NCI-H446 (cell line): Measurements from ENCODE around the gene WIPF2.
"Not testable (repeated sequence)": the region's sequence is repeated elsewhere in the genome, so short reads cannot be mapped to it uniquely, and the experiment has no call there.

Source experiments
- DNase-seq, 2 experiments: peaks; one replicate each; lab custom pipeline; 2025; lab: John Stamatoyannopoulos, UW

Gene WIPF2

DNA sequence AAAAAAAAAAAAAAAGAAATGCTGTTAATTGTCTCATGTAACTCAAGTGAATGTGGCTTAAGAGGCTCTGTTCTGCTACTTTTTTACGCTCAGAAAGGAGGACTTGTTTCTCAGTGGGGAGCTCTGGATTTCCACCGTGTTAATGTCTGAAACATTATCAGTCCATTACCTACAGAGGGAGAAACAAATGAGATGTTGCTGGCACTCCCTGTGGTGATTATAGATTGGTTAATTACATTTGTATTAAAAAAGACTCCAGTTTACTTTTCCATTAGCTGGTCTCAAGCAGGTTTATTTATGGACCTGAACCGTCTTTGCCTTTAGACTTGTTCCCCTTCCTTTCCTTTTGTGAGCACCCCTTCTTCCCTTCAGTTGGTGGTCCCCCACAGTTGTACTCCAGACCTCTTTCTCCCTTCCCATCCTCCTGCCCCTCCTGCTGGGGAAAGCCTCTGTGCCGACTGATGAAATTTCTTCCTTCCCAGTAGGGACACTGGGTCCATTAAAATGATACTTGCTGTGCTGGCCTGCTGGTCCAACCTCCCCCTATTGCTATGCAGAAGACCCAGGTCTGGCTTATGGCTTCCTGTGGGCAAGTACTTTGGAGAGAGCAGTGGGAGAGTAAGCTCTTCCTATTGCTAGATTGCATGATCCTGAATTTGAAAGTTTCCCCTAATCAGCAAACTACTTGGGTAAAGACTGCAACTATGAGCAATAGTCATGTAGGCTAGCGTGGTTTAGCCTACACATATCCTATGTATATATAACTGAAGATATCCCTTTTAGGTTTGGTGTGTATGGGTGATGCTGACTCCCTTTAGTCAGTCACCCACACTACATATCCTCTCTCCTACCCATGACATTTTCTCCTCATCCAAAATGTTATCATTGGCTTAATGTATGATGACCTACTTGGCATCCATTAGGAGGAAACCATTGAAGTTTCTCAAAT lies 76.7 kb downstream of the WIPF2 start:
- no peak for DNase-seq

DNA sequence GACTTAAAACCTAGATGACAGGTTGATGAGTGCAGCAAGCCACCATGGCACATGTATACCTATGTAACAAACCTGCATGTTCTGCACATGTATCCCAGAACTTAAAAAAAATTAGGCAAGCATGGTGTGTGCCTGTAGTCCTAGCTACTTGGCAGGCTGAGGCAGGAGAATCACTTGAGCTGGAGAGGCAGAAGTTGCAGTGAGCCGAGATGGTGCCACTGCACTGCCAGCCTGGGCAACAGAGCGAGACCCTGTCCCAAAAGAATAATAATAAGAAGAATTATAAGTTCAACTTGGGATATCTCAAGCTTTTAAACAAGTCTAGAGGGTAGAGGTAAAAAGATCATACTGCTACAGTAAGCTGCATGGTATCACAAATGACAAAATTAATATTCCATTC lies 78.4 kb downstream of the WIPF2 start:
- DNase-seq = no peak

DNA sequence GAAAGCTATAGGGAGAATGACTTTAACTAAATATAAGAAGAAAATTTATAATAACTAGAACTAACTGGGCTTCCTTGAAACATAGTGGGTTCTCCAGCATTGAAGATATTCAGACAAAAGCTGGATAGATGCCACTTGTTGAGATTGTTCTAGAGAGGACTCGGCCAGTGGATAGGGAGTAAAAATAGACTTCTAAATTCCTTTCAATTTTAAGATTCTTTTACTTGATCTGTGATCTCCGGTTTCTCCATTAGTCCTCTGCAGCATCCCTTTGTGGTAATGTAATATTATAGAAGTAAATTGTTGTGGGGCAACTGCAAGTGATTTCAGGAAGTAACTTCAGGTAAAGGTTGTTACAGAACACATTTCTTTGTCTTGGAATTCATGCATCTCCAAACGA lies 79.6 kb downstream of the WIPF2 start:
- no peak for DNase-seq

DNA sequence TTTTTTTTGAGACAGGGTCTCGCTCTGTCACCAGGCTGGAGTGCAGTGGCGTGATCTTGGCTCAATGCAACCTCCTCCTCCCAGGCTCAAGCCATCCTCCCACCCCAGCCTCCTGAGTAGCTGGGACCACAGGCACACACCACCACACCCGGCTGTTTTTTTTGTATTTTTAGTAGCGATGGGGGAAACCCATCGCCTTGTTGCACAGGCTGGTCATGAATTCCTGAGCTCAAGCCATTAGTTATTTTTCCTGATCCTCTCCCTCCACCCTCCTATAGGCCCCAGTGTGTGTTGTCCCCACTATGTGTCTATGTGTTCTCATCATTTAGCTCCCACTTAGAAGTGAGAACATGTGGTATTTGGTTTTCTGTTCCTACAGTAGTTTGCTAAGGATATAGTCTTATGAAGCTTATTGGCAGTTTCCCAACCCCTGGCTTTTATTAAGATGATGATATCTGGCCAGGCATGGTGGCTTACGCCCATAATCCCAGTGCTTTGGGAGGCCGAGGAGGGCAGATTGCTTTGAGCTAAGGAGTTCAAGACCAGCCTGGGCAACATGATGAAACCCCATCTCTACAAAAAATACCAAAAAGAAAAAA lies 80.2 kb downstream of the WIPF2 start:
- not testable (repeated sequence) for DNase-seq

DNA sequence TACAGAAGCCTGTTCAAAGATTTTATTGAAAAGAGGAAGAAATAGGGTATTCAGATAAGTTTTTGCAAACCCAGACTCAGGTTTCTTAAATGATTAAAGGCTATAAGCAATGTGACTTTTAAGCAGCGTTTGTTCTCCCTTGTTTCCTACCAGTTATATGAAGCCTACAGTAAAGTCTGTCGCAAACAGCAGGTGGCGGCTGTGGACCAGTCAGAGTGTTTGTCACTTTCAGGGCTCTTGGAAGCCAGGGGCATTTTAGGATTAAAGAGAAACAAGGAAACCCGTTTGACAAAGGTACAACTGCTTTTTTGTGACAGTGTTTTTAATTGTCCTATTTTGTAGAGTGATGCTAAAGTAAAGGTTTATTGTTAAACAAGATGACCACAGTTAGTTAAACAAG lies 82.2 kb downstream of the WIPF2 start:
- DNase-seq = no peak

DNA sequence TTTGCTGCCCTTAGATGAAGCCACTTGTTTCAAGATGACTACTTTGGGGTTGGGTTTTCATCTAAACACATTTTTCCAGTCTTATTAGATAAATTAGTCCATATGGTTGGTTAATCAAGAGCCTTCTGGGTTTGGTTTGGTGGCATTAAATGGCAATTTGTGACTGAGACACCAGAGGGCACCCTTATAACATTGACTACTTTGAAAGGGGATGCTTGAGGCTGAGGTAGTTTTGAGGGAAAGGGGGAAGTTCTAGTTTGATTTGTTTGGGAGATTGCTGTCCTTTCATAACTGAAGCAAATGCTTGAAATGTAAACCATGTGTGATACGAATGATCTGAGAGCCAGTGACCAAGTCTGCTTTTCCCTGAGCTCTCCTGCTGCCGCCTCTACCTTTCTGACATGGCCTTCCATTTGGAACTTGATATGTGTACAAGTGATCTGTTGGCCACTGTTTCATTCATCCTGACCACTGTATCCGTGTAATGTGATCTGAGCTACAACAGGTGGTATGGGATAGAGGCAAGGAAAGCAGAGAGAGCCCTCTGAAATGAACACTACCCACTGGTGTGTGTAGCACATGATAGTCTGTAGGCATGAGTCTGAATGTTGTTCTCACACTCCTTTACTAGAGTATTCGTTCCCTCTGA lies 84.0 kb downstream of the WIPF2 start:
- peak; percentile 45 to 61 for DNase-seq

DNA sequence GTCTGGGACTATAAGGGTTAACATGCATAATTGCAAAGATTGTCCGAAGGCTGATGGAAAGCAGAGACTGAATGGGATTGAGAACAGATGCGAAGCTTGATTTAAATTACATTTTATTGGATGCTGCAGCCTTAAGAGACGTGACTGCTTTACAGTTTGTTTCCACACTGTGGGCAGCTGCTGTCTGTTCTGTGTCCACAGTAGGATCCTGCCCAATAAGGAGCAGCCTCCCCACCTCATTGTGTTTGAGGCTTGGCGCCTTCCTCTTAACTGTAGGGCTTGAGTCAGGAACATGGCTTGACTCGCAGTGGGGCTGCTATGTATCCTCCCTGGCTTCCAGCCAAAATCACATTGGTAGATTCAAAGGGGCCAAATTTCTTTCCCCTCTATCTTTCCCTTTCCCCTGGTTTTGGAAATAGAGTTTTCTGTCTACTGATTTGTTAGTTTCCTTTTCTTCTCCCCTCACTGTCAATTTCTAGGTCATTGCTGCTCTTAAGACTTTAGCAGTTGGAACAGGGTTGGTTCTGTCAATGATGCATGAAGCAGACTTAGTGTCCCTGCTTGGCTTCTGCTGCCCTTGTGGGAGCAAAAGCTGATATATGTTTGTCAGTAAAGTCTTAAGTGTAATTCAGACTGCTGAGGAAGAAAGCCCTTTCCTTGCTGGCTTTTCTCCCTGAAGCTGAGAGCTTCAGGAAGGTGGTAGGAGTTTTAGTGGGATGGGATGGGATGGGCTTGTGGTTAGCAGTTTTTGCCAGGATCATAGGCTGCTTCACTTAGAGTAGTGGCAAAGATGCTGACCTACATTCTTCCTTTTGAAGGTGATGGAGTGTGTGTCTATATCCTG lies 84.8 kb downstream of the WIPF2 start:
- peak; percentile 22 to 74 for DNase-seq

DNA sequence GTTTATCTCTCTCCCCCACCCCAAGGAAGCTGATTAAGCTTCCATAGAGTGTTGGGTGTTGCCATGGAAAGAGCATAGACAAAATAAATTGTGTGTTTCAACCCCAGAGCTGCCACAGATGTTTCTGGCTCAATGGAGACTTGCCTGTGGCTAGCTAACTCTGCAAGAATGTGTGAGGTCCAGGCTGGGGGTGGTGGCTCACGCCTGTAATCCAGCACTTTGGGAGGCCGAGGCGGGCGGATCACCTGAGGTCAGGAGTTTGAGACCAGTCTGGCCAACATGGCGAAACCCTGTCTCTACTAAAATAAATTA lies 85.4 kb downstream of the WIPF2 start:
- DNase-seq = not testable (repeated sequence)

DNA sequence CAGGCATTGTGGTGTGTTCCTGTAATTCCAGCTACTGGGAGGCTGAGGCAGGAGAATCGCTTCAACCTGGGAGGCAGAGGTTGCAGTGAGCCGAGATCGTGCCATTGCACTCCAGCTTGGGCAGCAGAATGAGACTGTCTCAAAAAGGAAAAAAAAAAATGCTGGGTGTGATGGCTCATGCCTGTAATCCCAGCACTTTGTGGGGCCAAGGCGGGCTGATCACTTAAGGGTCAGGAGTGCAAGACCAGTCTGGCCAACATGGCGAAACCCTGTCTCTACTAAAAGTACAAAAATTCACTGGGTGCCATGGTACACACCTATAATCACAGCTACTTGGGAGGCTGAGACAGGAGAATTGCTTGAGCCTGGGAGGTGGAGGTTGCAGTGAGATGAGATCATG lies 85.8 kb downstream of the WIPF2 start:
- DNase-seq = not testable (repeated sequence)

DNA sequence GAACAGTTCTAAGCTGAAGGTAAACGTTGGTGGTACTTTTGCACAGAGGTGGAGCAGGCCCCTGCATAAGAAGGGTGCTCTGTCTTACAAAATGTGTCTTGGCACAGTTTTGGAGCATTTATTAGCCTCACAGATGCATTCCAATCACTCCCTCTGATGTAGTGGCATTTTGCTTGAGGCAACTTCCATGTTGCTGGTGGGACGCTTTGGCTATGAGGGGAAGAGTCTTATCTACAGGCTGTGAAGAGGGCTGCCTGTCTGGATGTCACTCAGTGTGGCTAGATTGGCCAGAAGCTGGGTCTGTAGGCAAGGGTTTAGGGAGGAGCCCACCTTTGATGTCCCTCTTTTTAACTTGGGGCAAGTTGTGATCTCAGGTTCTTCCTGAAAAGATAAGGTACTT lies 87.3 kb downstream of the WIPF2 start:
- no peak for DNase-seq

DNA sequence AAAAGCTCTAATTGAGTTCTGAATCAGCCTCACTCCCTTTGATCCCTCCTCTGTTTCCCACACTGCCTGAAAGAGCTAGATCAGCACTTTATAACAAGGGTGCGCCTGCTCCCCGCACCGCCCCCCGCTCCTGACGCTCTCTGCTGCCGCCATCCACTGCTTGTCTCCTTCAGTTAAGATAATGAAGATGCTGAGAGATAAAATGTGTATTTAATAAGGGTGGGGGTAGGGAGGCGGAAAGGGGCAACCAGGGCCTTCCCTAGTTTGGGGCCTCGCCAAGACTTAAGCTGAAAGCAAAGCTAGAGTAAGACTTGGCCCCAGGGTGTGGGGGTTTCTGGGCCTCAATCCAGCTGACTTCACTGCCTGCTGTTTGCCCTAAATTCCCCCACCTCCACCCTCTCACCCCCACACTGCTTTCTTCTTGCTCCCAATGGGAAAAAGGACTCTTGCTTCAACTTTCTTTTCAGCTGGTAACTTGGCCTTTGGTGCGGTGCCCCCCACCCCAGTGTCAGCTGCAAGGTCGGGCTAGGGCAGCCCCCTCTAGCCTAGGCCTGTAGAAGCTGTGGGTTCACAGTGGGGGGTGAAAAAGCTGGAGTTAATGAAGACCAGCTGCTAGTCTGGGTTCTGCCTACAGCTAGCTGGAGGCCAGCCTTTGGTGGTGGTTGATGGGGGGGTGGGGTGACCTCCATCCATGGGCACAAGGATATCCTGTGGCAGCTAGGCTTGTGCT lies 88.1 kb downstream of the WIPF2 start:
- DNase-seq = peak; percentile 77 to 81

DNA sequence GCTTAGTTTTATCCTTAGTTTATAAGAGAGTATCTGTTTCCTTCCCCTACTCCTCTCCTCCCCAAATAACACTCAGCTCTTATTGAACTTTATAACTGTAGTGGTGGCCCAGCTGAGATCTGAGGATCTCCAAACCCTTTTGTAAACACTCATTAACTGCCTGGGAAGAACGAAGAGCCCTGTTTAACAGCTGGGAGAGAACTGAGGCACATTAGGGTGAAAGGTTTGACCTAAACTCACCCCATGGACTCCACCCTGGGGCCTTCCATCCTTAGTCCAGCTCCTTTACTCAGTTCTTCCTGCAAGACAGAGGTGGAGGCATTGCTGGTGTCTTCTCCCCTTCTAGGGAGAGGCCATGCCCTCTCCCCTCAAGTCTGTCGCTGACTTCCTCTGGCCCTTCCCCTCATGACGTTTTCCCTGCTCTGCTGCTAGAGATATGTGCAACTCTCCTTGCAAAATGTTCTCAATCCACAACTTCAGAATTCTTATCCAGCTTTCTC lies 88.7 kb downstream of the WIPF2 start:
- no peak for DNase-seq

DNA sequence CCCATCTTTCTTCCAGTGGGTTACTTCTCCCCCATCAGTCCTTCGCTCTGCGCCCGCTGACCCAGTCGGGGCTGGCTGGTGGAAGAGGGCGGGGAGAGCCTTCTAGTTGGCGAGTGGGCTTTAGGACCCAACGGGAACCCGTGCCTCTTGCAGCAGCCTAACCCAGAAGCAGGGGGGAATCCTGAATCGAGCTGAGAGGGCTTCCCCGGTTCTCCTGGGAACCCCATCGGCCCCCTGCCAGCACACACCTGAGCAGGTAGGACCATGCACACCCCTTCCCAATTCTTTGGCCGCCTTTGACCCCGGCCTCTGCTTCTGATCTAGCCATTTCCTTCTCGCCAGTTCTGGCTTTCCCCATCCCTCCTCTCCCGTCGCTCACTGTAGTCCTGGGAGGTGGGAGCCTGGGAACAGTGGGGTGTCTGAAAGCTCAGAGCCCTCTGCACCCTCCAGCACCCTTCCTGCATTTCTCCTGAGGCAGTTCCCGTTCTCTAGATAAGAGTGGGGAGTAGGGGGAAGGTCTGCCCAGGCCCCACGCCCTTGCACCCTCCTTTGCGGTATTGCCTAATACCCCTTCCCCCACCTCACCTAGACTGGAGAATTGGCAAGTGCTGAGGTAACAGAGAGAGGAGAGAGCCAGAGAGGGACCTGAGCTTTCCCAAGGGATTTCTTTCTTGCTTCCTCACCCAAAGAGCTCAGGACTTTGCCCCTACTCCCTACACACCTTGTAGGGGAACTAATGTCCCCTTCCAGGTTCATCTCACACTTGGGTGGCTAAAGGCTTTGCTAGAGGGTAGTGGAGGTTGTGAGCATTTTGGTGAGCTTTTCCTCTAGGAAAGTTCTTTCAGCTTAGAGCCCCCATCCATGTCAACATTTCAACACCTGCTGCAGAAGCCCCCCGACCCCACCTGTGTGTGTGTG lies 90.2 kb downstream of the WIPF2 start, which contains the start of gene RARA:
Gene RARA (plus strand): TSS at position 150 of the 918 bp plus-strand sequence. CDS start 22,039 bp downstream, outside the sequence.
- DNase-seq = peak in 1 of 2 experiments; percentile 10

DNA sequence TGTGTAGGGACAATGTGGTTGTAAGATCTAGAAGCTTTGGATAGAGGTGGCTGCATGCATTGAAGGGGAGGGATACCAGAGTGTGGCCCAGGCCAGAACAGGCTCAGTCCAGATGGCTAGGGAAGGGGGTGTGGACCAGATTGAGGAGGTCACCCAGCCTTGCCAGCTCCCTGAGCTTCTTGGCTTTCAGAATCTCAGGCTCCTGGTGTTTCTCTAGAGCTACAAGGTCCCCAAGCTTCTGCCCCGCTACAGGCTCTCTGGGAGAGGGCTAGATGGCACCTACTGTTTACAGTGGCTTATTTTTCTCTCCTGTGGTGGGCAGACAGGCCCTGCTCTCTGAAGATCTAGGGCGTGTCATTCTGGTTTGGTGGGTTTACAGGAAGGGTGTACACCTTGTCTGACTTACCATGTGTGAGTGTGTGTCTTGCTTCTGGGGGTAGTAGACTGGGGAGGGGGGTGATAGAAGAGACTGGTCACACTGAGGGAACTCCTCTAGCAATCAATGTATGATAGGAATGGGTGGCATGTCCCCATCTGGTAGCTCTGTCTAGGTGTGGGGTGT lies 90.9 kb downstream of the WIPF2 start:
- DNase-seq = peak in 1 of 2 experiments; percentile 43

DNA sequence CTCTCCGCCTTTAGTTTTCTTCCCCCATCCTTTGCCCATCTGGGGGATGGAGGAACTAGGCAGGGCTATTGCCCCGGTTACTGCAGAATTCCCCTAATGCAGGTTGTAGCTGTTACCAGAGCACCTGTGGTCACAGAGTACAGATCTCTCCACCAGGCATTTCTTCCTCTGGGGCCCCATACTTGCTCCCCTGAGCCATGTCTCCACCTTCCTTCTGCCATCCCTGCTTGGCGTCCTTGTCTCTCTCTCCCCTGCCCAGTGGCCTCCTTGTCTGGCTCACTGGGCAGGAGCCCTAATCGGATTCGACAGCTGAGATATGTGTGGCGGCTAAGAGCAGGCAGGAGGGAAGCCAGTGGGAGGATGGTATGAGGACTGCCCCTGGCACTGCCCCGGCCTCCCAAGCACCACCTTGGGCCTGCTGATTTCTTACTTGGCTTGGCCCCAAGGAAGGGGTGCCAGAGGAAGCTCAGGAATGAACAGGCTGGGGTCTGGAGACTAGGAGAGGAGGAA lies 91.8 kb downstream of the WIPF2 start:
- peak in 1 of 2 experiments; percentile 43 for DNase-seq

DNA sequence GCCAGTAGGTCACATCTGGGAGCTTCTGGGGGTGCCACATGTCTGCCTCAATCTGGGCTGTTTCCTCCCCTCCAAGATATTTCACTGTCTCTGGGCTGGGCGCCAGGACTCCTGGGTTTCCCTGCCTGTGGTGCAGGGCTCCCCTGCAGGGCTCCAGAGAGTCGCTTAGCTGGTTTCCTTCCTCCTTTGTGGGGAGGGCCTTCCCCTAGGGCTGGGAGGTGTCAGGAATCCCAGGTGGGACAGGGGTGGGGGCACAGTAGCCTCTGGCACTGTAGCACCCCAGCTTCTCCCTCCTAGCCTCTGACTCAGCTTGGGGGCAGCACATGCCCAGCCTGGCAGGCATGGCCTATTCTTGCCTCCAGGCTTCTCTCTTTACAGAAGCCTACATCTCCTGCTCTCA lies 92.5 kb downstream of the WIPF2 start:
- DNase-seq = peak in 1 of 2 experiments; percentile 66

DNA sequence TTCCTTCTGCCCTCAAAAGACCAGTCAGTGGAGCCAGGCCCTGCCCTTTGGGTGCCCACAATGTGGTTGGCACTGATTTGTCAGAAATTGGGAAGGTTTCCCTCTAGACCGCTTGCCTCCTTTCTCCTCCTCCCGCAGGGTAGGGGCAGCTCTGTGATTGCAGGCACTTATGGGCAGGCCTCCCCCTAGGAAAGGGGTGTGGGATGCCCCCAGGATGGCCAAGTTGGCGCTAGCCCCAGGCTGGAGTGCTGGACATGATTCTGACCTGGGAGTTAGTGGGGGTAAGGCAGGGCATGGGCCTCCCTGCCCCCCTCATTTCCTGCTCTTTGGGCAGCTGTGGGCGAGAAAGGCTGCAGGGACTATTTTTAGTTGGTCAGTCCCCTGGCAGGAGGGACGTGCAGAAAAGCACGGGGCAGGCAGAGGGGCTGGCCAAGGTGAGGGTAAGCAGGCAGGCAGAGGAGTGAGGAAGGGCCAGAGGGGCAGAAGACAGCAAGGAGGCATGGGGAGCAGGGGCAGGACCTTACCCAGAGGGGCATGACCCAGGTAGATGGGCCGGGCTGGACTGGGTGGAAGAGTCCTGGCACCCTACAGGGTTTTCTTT lies 93.1 kb downstream of the WIPF2 start:
- no peak for DNase-seq

DNA sequence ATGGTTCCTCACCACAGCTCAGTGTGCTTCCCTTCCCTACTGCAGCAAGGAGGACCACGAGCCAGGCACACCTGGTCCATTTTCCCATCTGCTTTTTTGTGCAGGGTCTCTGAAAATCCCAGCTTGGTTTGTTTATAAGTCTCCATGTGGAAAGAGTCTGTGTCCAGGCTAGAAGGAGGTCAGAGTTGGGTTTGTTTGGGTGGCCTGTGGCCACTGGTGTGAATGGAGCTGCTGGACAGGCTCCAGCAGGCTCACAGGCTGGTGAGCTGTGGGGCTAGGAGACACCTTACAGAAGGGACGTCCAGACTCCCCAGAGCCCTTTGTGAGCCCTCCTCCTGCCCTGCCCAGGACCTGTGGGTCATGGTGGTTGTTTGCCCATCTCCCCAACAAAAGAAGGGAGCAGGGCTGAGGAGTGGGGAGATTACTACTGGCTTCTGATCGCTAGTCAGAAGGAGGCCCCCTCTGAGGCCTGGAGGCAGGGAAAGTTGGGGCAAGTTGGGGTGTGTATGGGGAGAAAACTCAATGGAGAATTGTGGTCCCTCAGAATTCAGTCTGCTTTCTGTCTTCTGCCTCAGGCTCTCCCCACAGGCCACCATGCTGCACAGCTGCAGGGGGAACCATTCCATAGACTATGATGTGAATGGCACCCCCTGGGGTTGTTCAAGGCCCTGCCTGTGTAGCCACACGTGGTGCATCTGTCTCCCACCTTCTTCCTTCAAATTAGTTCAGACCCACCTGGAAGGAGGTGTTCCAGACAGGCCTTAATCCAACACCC lies 94.0 kb downstream of the WIPF2 start:
- no peak for DNase-seq
